IMR-90 (cell line): ENCODE measurements around the gene CLTCL1. TPM values are rescaled to one million over a fixed set of nuclear protein-coding genes. Genes with fewer than 3 reads are reported as not detected.

ENCODE experiments used
- ATAC-seq: fragments of 200-7000 bp; cut with Tn5 transposase; 2 replicates; pipeline ENCODE4 v1.9.1; 2020; ENCODE audit warnings: low read depth, mild to moderate bottlenecking, moderate library complexity
- BruUV-seq: library from RNA; stranded (reverse); fragments of 400-500 nt; replicated peaks from 2 replicates; lab custom pipeline; 2021; lab: Mats Ljungman, UMichigan
- CTCF ChIA-PET: fragments of 300-600 bp; formaldehyde crosslinking; extraction: SDS; loops from one replicate; lab custom pipeline; 2021; ENCODE audit warnings: antibody characterized with exemption; lab: Yijun Ruan, JAX
- POLR2A ChIA-PET: fragments of 300-600 bp; sonication (Branson Sonifier 250); formaldehyde crosslinking; loops from one replicate; lab custom pipeline; 2022; ENCODE audit warnings: antibody characterized with exemption; ENCODE audit not compliant: unreplicated experiment; lab: Charles Lee
- DNase-seq: peaks from one replicate; pipeline ENCODE4 v3.0.0; 2013
- H2AFZ ChIP-seq: replicated peaks from 2 replicates; pipeline ENCODE3; 2013; ENCODE audit warnings: low read length, mild to moderate bottlenecking; ENCODE audit not compliant: poor library complexity
- H2AK5ac ChIP-seq: 2 replicates; pipeline ENCODE4 v1.6.1; 2013; ENCODE audit warnings: low read depth, low read length, inconsistent platforms
- H2AK9ac ChIP-seq: replicated peaks from 2 replicates; pipeline ENCODE3; 2013; ENCODE audit warnings: mild to moderate bottlenecking, low read depth, low read length, moderate library complexity; ENCODE audit not compliant: poor library complexity
- H2BK120ac ChIP-seq: 2 replicates; pipeline ENCODE4 v1.6.1; 2013; ENCODE audit warnings: low read depth, low read length, inconsistent platforms
- H2BK15ac ChIP-seq: 3 replicates; pipeline ENCODE4 v1.6.1; 2013; ENCODE audit warnings: low read depth, low read length, inconsistent platforms
- H2BK20ac ChIP-seq: 2 replicates; pipeline ENCODE4 v1.6.1; 2013; ENCODE audit warnings: low read depth, mild to moderate bottlenecking, inconsistent platforms, low read length, moderate library complexity
- H2BK5ac ChIP-seq: 2 replicates; pipeline ENCODE4 v1.6.1; 2013; ENCODE audit warnings: mild to moderate bottlenecking, low read depth, low read length, inconsistent platforms; ENCODE audit not compliant: poor library complexity, severe bottlenecking
- H3K14ac ChIP-seq: replicated peaks from 2 replicates; pipeline ENCODE4 v1.6.1; 2013; ENCODE audit warnings: low read depth, low read length, inconsistent platforms
- H3K18ac ChIP-seq: 2 replicates; pipeline ENCODE4 v1.6.1; 2013; ENCODE audit warnings: low read depth, low read length, control low read depth
- H3K23ac ChIP-seq: 2 replicates; pipeline ENCODE4 v1.6.1; 2013; ENCODE audit warnings: low read depth, low read length, inconsistent platforms
- H3K27ac ChIP-seq: 2 replicates; pipeline ENCODE4 v1.5.1; 2013; ENCODE audit warnings: mild to moderate bottlenecking, control low read depth, low read length; ENCODE audit not compliant: insufficient read depth
- H3K27me3 ChIP-seq: 2 replicates; pipeline ENCODE4 v1.6.1; 2013; ENCODE audit warnings: low read length; ENCODE audit not compliant: control insufficient read depth, insufficient read depth
- H3K36me3 ChIP-seq: 2 replicates; pipeline ENCODE4 v1.6.1; 2013; ENCODE audit warnings: low read length, mixed read lengths; ENCODE audit not compliant: control insufficient read depth, insufficient read depth
- H3K4ac ChIP-seq: 2 replicates; pipeline ENCODE4 v1.6.1; 2013; ENCODE audit warnings: low read depth, low read length, inconsistent platforms
- H3K4me1 ChIP-seq: 2 replicates; pipeline ENCODE4 v1.6.1; 2013; ENCODE audit warnings: low read length, mixed read lengths; ENCODE audit not compliant: control insufficient read depth, insufficient read depth
- H3K4me2 ChIP-seq: 2 replicates; pipeline ENCODE4 v1.6.1; 2013; ENCODE audit warnings: low read depth, mild to moderate bottlenecking, control low read depth, low read length, moderate library complexity
- H3K4me3 ChIP-seq: 2 replicates; pipeline ENCODE4 v1.5.1; 2013; ENCODE audit warnings: low read depth, mild to moderate bottlenecking, control low read depth, low read length, moderate library complexity; ENCODE audit not compliant: insufficient read depth
- H3K56ac ChIP-seq: 2 replicates; pipeline ENCODE4 v1.6.1; 2013; ENCODE audit warnings: low read length, inconsistent platforms; ENCODE audit not compliant: insufficient read depth; ENCODE audit errors: extremely low read depth
- H3K79me1 ChIP-seq, 2 experiments: 2 replicates each; pipeline ENCODE4 v1.6.1; 2013; ENCODE audit warnings: low read length in 2 of 2, inconsistent platforms in 1 of 2, low read depth in 1 of 2
- H3K9ac ChIP-seq: 2 replicates; pipeline ENCODE4 v1.6.1; 2013; ENCODE audit warnings: low read depth, low read length, control low read depth
- H3K9me1 ChIP-seq: 2 replicates; pipeline ENCODE4 v1.6.1; 2013; ENCODE audit warnings: low read length, inconsistent platforms; ENCODE audit not compliant: insufficient read depth
- H3K9me3 ChIP-seq: 2 replicates; pipeline ENCODE4 v1.6.1; 2013; ENCODE audit warnings: low read length; ENCODE audit not compliant: control insufficient read depth, insufficient read depth
- H4K20me1 ChIP-seq: 2 replicates; pipeline ENCODE4 v1.6.1; 2013; ENCODE audit warnings: low read length, inconsistent platforms; ENCODE audit not compliant: insufficient read depth
- H4K5ac ChIP-seq: 2 replicates; pipeline ENCODE4 v1.6.1; 2013; ENCODE audit warnings: mild to moderate bottlenecking, low read depth, low read length, control low read depth
- H4K8ac ChIP-seq, 2 experiments: 2 replicates each; pipeline ENCODE4 v1.6.1; 2013; ENCODE audit warnings: low read depth in 2 of 2, low read length in 2 of 2, control low read depth in 1 of 2, inconsistent platforms in 1 of 2
- H4K91ac ChIP-seq: 2 replicates; pipeline ENCODE4 v1.6.1; 2013; ENCODE audit warnings: low read depth, low read length, inconsistent platforms; ENCODE audit not compliant: insufficient read depth
- BHLHE40 ChIP-seq: fragments of 150-350 bp; IDR thresholded peaks from 2 replicates; pipeline ENCODE4 v1.6.1; 2016; ENCODE audit warnings: mild to moderate bottlenecking, low read depth, low read length
- CEBPB ChIP-seq: IDR thresholded peaks from 2 replicates; pipeline ENCODE4 v1.6.1; 2012; ENCODE audit warnings: low read depth, low read length, improper control_type of control experiment
- CHD1 ChIP-seq: IDR thresholded peaks from 2 replicates; pipeline ENCODE4 v1.6.1; 2012; ENCODE audit warnings: low read depth, low read length, improper control_type of control experiment
- FOS ChIP-seq: fragments of 150-350 bp; IDR thresholded peaks from 2 replicates; pipeline ENCODE4 v1.6.1; 2016; ENCODE audit warnings: low read depth, low read length
- MAFK ChIP-seq: IDR thresholded peaks from 2 replicates; pipeline ENCODE4 v1.6.1; 2012; ENCODE audit warnings: low read depth, low read length, improper control_type of control experiment
- MAZ ChIP-seq: IDR thresholded peaks from 2 replicates; pipeline ENCODE4 v1.6.1; 2012; ENCODE audit warnings: low read depth, mild to moderate bottlenecking, low read length, improper control_type of control experiment, moderate library complexity, borderline replicate concordance
- MXI1 ChIP-seq: IDR thresholded peaks from 2 replicates; pipeline ENCODE4 v1.6.1; 2012; ENCODE audit warnings: low read depth, mild to moderate bottlenecking, low read length, moderate library complexity, borderline replicate concordance
- POLR2A ChIP-seq: IDR thresholded peaks from 2 replicates; pipeline ENCODE4 v1.6.1; 2012; ENCODE audit warnings: mild to moderate bottlenecking, low read depth, low read length
- RAD21 ChIP-seq: IDR thresholded peaks from 2 replicates; pipeline ENCODE4 v1.6.1; 2012; ENCODE audit warnings: low read length, improper control_type of control experiment
- RCOR1 ChIP-seq: IDR thresholded peaks from 2 replicates; pipeline ENCODE4 v1.6.1; 2012; ENCODE audit warnings: mild to moderate bottlenecking, low read length, improper control_type of control experiment; ENCODE audit not compliant: insufficient replicate concordance
- RFX5 ChIP-seq: IDR thresholded peaks from 2 replicates; pipeline ENCODE4 v1.8.0; 2012; ENCODE audit warnings: low read depth, mild to moderate bottlenecking, low read length, moderate library complexity
- SMC3 ChIP-seq: fragments of 150-350 bp; IDR thresholded peaks from 2 replicates; pipeline ENCODE4 v1.6.1; 2016; ENCODE audit warnings: low read depth, mild to moderate bottlenecking, antibody characterized with exemption, low read length, moderate library complexity
- WGBS, 2 experiments: methylation state at CpG; one replicate each; pipeline versions ENCODE4 v1.1.5 to v1.1.7; 2013; ENCODE audit warnings: missing lambda C conversion rate in 2 of 2; ENCODE audit not compliant: insufficient read length in 1 of 2; ENCODE audit errors: extremely low coverage in 2 of 2; 5-methylcytosine and 5-hydroxymethylcytosine counted together
- dilution Hi-C: fragments of 300-500 bp; cut with HindIII; formaldehyde crosslinking; loops from one replicate; pipeline ENCODE4 v1.14.3; 2018; ENCODE audit warnings: low sequenced_read_pairs; ENCODE audit not compliant: unreplicated experiment
- in situ Hi-C: fragments of 300-500 bp; cut with MboI; formaldehyde crosslinking; loops from 3 replicates; pipeline ENCODE4 v1.14.3; 2019; ENCODE audit warnings: low sequenced_read_pairs, inconsistent platforms, mixed read lengths
- intact Hi-C: fragments of 100-400 bp; cut with micrococcal nuclease; formaldehyde crosslinking; loops from 2 replicates; pipeline ENCODE4 v1.10.0; 2022
- polyA plus RNA-seq, 3 experiments: library from polyadenylated mRNA; depleted of rRNA; stranded (reverse); fragments of >200 nt; gene quantifications; 2 replicates each; pipeline ENCODE4 v1.2.3, GENCODE V29; 2012; ENCODE audit warnings: low replicate concordance in 1 of 3
- total RNA-seq: library from RNA; depleted of rRNA; stranded (reverse); fragments of >200 nt; gene quantifications from 2 replicates; pipeline ENCODE4 v1.2.3, GENCODE V29; 2012
- TF ChIP-seq, protein P1 (sequence below): fragments of 150-350 bp; IDR thresholded peaks from 2 replicates; pipeline ENCODE4 v1.6.1; 2016; ENCODE audit warnings: low read depth, mild to moderate bottlenecking, low read length, moderate library complexity, borderline replicate concordance
- TF ChIP-seq, protein P2 (sequence below): fragments of 150-350 bp; IDR thresholded peaks from 2 replicates; pipeline ENCODE4 v1.6.1; 2017; ENCODE audit warnings: mild to moderate bottlenecking, antibody characterized with exemption, low read length, low read depth
- TF ChIP-seq, protein P3 (sequence below): conservative IDR thresholded peaks from 2 replicates; pipeline ENCODE4 v1.5.1; 2012; ENCODE audit warnings: mild to moderate bottlenecking, low read depth, low read length, improper control_type of control experiment

CLTCL1 gene
- total and polyA plus RNA-seq, 2 of the 4 experiments (the other 2 are of a cell fraction), result 6.2 to 8.1 TPM

DNA sequence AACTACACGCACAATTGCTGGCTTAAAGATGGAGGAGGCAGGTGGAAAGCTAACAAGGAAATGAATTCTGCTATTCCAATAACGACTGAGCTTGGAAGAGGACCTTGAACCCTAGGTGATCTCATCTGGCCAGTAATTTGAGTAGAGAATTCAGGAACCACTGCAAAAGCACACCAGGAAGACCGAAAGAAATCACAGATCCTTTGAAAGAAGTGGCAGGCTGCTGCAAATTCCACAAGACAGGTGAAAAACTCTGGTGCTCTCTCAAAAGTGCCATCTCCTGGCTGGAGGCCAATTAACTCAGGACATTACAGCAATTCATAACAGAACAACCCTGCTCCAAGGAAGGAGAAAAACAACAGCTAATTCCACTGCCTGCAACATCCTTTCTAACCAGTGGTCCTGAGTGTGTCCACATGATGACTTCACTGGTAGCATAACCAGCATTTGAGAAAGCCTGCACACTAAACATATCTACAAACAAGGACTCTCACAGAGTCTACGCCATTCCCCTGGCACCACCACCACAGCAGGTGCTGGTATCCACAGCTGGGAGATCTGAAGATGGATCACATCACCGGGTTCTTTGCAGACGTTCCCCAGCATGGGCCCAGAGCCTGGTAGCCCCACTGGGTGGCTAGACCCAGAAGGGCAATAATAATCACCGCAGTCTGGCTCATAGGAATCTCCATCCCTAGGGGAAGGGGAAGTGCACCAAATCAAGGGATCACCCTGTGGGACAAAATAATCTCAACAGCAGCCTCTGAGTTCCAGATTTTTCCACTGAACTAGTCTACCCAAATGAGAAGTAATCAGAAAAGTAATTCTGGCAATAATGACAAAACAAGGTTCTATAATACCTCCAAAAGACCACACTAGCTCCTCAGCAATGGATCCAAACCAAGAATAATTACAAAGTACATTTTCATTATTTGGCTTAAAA is 44.9 kb upstream of the CLTCL1 start:
- Histone ChIP-seq H3K14ac (no peak overlapping the region), H3K4me2 (no peak overlapping the region), H2BK15ac (no peak overlapping the region), H3K79me1 (peaks cover 5 to 6% of the 10 kb centered on the region in 2 experiments; a peak in 2 of 4 replicates), H4K5ac (no peak overlapping the region), H4K91ac (no peak overlapping the region), H3K27me3 (no peaks in the 10 kb centered on the region), H4K20me1 (no peaks in the 10 kb centered on the region), H2BK120ac (no peak overlapping the region), H4K8ac (no peak overlapping the region), H3K9ac (no peak overlapping the region), H2AK9ac (no peak overlapping the region), H2AK5ac (no peak overlapping the region), H2BK5ac (no peak overlapping the region), H3K27ac (no peak overlapping the region), H3K4me1 (no peaks in the 10 kb centered on the region), H3K4me3 (no peak overlapping the region), H2AFZ (no peak overlapping the region), H3K23ac (no peak overlapping the region), H2BK20ac (no peak overlapping the region), H3K56ac (no peak overlapping the region), H3K9me1 (no peaks in the 10 kb centered on the region), H3K9me3 (peaks cover 4% of the 10 kb centered on the region), H3K18ac (no peak overlapping the region), H3K4ac (no peak overlapping the region), H3K36me3 (peaks cover 20% of the 10 kb centered on the region)
- ATAC-seq (no peak), DNase-seq (no peak)
- dilution Hi-C loops (no loop called here), intact Hi-C loops (no loop called here), in situ Hi-C loops (no loop called here)
- ChIA-PET POLR2A (no interaction called here), CTCF (no interaction called here)
- WGBS, 2 experiments, result 93% methylated on average over 3 of the region's 7 CpGs; no CpG with 5 or more reads in 1 of the 2 experiments
- BruUV-seq, result no TSS peak
- TF ChIP-seq POLR2A (no peak), MAFK (no peak), RCOR1 (no peak), FOS (no peak), MXI1 (no peak), CEBPB (no peak), RAD21 (no peak), SMC3 (no peak), CHD1 (no peak), BHLHE40 (no peak), MAZ (no peak), RFX5 (no peak)
- TF ChIP-seq, protein P1, sequence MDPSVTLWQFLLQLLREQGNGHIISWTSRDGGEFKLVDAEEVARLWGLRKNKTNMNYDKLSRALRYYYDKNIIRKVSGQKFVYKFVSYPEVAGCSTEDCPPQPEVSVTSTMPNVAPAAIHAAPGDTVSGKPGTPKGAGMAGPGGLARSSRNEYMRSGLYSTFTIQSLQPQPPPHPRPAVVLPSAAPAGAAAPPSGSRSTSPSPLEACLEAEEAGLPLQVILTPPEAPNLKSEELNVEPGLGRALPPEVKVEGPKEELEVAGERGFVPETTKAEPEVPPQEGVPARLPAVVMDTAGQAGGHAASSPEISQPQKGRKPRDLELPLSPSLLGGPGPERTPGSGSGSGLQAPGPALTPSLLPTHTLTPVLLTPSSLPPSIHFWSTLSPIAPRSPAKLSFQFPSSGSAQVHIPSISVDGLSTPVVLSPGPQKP, result no peak
- TF ChIP-seq, protein P2, sequence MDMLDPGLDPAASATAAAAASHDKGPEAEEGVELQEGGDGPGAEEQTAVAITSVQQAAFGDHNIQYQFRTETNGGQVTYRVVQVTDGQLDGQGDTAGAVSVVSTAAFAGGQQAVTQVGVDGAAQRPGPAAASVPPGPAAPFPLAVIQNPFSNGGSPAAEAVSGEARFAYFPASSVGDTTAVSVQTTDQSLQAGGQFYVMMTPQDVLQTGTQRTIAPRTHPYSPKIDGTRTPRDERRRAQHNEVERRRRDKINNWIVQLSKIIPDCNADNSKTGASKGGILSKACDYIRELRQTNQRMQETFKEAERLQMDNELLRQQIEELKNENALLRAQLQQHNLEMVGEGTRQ, result no peak
- TF ChIP-seq, protein P3, sequence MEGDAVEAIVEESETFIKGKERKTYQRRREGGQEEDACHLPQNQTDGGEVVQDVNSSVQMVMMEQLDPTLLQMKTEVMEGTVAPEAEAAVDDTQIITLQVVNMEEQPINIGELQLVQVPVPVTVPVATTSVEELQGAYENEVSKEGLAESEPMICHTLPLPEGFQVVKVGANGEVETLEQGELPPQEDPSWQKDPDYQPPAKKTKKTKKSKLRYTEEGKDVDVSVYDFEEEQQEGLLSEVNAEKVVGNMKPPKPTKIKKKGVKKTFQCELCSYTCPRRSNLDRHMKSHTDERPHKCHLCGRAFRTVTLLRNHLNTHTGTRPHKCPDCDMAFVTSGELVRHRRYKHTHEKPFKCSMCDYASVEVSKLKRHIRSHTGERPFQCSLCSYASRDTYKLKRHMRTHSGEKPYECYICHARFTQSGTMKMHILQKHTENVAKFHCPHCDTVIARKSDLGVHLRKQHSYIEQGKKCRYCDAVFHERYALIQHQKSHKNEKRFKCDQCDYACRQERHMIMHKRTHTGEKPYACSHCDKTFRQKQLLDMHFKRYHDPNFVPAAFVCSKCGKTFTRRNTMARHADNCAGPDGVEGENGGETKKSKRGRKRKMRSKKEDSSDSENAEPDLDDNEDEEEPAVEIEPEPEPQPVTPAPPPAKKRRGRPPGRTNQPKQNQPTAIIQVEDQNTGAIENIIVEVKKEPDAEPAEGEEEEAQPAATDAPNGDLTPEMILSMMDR, result no peak
